SKM-1 treated with dmso at 0.1 percent for 144 hours (cell line): ENCODE data around the gene TDRD3.
"Not testable (repeated sequence)": the region's sequence is repeated elsewhere in the genome, so short reads cannot be mapped to it uniquely, and the experiment has no call there.

Experiments used
- DNase-seq: peaks from one replicate; lab custom pipeline; 2025; ENCODE audit not compliant: unreplicated experiment; lab: John Stamatoyannopoulos, UW

Gene TDRD3

GRCh38 chr13:60398379-60398891, 1.4 kb downstream of the TDRD3 start:
- no peak for DNase-seq

- no peak for DNase-seq
These were observed 2.0 kb downstream of the TDRD3 start for GRCh38 chr13:60398907-60399589.

DNA sequence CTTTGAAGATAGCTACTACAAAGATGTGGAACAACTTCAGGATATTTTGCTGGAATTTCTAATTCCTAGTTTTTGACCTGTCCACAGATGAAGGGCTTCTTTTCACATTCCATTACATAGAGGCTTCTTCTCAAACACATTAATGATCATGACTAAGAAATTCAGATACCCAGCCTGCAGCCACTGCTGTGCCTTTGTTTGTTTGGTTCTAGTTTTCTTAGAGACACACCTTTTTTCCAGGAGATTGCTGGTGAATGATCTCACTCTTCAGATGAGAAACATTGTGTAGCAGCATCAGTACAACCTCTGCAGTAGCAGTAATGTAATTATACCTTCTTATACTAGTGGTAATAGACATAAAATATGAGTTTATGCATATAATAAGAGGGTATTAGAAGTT, 5.0 kb downstream of the TDRD3 start:
- no peak for DNase-seq

DNA sequence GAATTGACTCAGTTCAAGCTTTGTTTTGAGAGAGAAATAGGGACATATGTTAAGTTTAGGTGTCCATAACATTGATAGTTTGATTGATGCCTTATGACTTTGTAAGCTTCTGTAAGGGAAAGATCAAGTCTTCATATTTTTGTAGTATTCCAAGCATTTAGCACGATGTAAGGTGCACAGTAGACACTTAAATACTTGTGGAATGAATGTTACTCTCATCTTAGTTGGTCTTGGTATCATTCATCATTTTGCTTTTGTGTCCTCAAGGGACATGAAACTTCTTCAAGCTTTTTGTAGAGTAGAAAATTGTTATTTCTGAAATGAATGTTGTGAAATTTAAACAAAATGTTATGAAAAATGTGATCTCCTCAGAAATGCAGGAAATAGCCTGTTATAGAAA, 10.1 kb downstream of the TDRD3 start:
- no peak for DNase-seq

- not testable (repeated sequence) for DNase-seq
These were observed 10.8 kb downstream of the TDRD3 start for GRCh38 chr13:60407852-60408251.

DNA sequence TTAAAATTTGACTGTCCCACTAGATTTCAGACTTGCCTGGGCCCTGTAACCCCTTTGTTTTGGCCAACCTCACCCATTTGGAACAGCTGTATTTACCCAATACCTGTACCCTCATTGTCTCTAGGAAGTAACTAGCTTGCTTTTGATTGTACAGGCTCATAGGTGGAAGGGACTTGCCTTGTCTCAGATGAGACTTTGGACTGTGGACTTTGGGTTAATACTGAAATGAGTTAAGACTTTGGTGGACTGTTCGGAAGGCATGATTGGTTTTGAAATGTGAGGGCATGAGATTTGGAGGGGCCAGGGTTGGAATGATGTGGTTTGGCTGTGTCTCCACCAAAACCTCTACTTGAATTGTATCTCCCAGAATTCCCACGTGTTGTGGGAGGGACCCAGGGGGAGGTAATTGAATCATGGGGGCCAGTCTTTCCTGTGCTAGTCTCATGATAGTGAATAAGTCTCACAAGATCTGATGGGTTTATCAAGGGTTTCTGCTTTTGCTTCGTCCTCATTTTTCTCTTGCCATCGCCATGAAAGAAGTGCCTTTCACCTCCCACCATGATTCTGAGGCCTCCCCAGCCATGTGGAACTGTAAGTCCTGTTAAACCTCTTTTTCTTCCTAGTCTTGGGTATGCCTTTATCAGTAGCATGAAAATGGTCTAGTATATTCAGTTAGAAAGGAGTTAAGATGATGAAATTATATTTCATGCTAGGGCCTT, 12.7 kb downstream of the TDRD3 start:
- not testable (repeated sequence) for DNase-seq

DNA sequence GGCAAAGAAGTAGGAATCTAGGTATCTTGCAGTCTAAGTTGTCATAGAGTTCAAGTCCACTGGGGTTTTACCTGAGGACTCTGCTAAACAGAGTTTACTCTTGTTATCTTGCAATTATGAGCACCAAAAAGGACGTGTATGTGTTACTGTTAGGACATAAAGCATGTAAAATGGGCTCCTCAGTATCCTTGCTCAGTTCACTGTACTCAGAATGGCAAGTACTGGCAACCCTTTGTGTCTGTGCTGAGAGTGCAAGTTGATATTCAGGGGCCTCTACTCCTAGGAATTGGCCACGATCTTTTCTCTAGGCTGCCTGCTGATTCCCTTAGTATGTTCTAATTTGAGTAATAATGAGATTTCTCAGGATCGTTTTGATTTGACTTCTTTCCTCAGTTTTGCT, 13.3 kb downstream of the TDRD3 start:
- DNase-seq, result no peak

- no peak for DNase-seq
These were observed 14.4 kb downstream of the TDRD3 start for GRCh38 chr13:60411464-60411863.

- DNase-seq, result no peak
These were observed 15.0 kb downstream of the TDRD3 start for GRCh38 chr13:60411983-60412382.

DNA sequence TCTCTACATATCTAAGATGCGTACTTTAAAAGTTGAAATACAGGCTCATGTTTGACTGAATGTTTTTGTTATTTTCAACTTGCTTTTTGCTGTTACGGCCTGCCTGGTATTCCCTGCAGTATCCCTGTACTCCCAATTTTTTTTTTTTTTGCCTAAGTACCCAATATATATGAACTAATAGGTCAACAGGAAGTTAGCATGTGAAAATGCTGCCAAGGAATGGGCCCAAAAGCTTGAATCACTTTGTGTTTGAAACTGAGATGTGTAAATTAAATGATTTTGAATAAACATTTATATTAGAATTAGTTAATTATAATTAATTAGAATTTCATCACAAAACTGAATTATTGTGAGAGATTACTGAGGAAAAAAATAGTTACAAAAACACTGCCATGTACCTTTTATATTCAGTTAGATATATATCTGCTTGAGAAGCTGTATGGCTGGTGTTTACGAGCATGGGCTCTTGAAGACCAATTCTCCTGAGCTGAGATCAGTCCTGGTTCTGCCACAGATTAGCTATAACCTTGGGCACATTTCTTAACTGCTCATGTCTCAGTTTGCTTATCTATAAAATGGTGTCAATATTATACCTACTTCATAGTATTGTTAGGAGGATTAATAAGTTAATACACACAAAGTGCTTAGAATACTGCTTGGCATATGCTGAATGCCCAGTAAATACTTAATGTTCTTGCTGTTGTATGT, 16.0 kb downstream of the TDRD3 start:
- no peak for DNase-seq

GRCh38 chr13:60414177-60414576, 17.2 kb downstream of the TDRD3 start:
- no peak for DNase-seq

DNA sequence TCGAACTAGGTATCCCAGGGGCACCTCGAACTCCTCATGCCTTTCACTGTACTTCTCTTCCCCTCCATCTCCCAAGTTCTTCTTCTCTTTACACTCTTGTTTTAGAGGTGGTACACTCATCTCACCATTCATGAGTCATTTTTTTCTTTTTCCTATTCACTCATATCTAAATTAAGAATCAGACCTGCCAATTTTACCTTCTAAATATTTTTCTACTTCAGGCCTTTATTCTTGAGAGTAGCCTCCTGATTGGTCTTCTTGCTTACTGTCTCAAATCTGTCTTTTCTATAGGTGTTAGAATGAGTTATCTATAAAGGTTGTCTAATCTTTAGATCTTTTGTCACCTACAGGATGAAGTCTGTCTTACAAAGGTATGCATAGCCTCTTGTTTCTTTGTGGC, 20.7 kb downstream of the TDRD3 start:
- no peak for DNase-seq

DNA sequence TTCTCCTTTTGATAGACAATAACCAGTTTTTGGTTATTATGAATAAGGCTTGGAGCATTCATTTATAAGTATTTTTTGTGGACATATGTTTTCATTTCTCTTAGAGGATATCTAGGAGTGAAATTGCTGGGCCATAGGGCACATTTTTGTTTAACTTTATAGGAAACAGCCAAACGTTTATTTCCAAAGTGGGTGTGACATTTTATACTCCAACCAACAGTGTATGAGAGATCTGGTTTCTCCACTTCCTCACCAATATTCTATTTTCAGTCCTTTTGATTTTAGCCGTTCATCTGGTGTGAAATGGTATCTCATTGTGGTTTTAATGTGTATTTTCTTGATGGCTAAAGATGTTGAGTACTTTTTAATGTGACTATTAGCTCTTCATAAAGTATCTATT, 21.9 kb downstream of the TDRD3 start:
- DNase-seq, result no peak

GRCh38 chr13:60425332-60425731, 28.3 kb downstream of the TDRD3 start:
- DNase-seq, result no peak

DNA sequence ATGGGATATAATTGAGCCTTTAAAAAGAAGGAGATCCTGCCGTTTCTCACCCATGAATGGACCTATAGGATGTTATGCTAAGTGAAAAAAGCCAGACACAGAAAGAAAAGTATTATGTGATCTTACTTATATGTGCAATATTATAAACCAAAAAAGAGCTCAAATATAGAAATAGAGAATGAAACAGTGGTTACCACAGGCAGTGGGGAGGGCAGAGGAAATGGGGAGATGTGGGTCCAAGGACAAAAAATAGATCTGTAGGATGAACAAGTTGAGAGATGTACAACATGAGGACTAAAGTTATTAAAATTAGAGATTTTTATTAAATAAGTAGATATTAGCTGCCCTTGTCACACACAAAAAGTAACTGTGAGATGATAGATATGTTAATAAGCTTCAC, 29.1 kb downstream of the TDRD3 start:
- DNase-seq, result no peak

DNA sequence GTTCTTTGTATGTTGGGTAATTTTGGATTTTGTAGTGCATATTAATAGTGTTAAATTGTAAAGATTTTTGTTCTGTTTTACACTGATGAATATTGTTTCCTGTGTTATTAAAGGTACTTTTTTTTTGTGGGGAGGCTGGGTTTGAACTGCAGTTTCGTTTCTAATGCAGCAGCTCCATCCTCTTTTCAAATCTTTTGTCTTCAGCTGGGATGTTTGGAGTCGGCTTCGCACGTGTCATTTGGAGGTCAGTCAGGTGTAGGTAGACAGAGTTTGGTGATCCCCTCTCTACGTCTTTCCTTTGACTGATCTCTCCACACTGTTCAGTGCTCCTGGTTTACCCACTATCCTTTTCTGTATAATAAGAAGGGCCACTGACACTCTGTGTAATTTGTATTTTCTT, 30.3 kb downstream of the TDRD3 start:
- DNase-seq, result no peak

DNA sequence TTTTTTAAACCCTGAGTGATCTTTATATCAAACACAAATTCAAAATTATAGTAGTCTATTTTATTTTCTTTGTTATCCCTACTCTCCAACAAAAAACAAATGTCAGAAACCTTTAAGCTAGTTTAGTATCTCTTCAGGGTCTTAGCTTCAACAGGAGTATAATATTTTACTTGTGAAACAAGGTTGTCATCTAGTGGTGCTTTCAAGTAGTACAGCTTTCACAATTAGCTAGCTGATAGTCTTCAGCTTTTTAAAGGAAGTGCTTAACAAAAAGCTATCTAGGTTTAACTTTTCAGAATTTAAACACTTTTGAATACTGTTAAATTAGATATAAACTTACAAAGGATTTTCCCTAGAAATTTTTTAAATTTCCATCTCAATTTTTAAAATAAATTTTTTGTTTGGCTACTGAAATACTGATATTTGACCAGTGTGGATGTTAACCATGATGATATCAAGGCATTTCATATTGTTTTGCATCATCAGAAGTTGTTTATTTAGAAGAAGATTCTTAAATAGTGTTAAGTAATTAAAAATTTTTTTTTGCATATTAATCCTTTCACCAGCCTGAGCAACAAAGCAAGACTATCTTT, 34.2 kb downstream of the TDRD3 start:
- peak; percentile 60 for DNase-seq

DNA sequence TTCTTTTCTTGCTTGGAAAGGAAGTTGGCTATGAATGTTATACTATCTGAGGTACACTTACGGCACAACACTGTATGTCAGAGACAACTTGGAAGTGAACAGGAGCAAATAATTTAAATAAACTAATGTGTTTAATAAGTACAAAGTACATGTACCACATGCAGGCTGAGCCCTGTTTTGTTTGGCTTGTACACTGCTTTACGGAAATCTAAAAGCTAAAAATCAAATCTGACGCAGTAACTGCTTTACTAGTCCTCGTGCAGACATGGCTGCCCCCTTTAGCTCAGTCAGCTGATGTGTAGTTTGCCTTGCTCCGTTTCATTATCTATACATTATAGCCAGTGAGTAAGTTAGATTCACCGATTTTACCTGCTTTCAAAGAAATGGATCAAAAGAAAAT, 36.5 kb downstream of the TDRD3 start:
- no peak for DNase-seq

GRCh38 chr13:60435762-60436374, 38.8 kb downstream of the TDRD3 start:
- no peak for DNase-seq

GRCh38 chr13:60439201-60439600, 42.2 kb downstream of the TDRD3 start:
- no peak for DNase-seq

GRCh38 chr13:60441761-60442160, 44.7 kb downstream of the TDRD3 start:
- DNase-seq, result no peak
